ENCODE data around the gene RHO.

- no peak for TF ChIP-seq EZH2 (IDR thresholded peaks at IDR 0.05; ENCODE audit: low read length, missing control alignments)
- no peak for TF ChIP-seq CTCF (conservative IDR thresholded peaks at IDR 0.05 in 1 of 2, IDR thresholded peaks at IDR 0.05 in 1 of 2; ENCODE audit: low read depth in 1 of 2, low read length in 2 of 2)
Observed at GRCh38 chr3:129513705-129514104, 14.7 kb upstream of the RHO start.
